ENCODE data around the gene PDE5A.
A peak's percentile ranks its signal among the peaks of the same experiment; 100 is the strongest.
"Not testable (repeated sequence)": the region's sequence is repeated elsewhere in the genome, so short reads cannot be mapped to it uniquely, and the experiment has no call there.

The PDE5A gene

DNA sequence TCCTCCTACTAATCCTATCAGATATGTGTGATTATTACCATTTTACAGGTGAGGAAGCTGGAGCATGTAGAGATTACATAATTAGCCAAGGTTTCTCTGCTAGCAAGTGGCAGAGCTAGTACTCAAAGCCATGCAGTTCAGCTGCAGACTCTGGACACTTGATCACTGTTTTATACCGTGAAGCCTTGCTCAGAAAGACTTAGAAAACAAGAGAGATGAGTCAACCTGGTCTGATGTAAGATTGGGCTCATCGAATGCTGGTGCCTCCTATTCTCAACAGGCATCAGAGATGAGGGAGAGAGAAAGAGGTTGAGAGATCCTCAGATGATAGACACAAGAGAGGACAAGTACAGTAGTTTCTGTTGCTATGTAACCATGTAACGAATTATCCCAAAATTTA lies 19.0 kb upstream of the PDE5A start:
- H3K27ac ChIP-seq, result no peak overlapping the region
- DNase-seq (ENCODE audit: low read depth, low spot score), result no peak

DNA sequence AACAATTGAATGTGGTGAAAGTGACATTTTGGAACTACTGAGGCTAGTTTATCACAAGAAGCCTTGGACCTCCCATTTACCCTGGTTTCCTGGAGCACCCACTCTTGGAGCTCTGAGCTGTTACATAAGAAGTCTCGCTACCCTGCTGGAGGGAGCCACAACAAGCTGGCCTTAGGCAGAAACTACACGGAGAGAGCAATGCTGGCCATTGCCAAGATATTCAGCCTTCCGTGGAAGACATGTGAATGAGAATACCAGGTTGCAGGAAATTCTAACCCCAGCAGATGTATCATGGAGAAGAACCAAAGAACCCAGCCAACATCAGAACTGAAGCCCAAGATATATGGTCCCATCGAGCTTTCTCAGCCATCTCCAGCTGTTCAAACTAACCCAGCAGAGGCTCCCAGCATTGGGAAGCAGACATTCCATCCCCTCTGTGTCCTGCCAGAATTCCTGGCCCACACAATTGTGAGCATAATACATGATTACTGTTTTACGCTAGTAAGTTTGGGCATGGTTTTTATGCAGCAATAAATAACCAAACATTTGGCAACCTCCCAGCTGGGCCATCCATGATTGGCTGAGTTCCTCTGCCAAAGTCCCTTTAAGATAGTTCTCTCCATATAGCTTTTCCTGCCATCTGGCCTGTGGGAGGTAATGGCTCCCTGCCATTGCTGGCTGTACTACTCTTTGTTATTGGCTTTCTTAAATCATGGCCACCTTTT lies 17.9 kb upstream of the PDE5A start:
- DNase-seq (ENCODE audit: low read depth, low spot score), result no peak
- H3K27ac ChIP-seq, result no peak overlapping the region

DNA sequence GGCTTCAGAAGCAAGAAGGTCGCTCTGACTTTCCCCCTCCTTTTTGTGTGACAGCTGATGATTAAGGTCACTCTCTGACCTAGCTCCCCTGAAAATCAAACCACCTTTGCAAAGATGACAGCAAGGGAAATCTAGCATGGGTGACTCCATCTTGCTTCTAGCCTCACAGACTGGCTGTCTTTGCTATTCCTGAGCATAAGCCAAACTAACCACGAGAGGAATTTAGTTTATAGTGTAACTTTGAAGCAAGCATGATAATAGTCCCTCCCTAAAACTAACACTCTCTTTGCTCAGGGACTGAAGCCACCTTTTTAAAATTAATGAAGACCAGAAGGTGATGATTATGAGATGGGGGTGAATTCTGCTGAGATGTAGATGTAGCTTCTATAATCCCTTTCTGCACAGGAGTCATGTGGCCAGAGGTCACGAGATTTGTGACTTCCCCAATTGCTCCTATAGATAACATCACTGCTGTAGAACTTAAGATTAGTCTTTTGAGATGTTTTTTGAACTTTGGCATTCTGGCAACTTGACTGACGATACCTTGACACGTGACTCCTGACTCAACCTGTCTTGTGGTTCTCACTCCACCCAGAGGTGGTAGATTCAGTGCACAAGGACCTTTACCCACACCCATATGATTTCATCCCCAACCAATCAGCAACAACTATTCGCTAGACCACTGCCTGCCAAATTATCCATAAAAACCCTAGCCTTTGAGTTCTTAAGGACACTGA lies 14.9 kb upstream of the PDE5A start:
- no peak overlapping the region for H3K27ac ChIP-seq
- DNase-seq (ENCODE audit: low read depth, low spot score), result no peak

DNA sequence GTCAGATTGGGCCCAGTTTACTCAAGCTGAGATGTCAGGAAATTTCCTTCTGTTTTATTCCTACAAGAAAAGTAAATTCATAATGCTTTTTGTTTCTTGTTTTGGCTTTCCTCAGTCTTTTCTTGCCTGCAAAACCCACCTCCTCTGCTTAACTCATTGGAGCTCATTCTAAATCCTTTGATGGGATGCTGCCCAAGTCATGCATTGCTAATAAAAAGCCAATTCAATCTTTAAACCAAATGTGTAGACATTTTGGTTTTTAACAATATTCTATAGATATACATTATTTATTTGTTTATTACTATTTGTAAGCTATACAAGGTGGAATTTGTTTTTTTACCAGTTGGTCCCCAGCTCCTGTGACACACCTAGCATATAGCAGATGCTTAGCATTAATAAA lies 13.2 kb upstream of the PDE5A start:
- H3K27ac ChIP-seq, result no peak overlapping the region
- DNase-seq (ENCODE audit: low read depth, low spot score), result no peak

DNA sequence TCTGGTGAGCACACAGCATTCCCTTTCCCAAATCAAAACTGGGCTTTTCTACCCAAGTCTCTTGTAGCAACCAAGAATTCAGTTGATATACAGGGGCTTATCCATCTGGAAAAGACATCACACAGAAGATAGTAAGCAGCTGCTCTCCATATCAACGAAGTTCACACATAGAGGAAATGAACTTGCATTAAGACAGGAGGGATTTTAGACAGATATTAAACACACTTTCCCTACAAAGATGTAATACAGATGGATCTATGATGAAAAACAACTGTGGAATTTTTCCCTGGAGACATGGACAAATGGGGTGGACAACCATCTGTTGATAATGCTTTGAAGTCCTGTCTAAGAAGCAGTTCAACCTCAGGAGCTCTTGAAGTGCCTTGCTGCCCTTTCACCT lies 9.8 kb upstream of the PDE5A start:
- no peak for DNase-seq (ENCODE audit: low read depth, low spot score)
- no peak overlapping the region for H3K27ac ChIP-seq

DNA sequence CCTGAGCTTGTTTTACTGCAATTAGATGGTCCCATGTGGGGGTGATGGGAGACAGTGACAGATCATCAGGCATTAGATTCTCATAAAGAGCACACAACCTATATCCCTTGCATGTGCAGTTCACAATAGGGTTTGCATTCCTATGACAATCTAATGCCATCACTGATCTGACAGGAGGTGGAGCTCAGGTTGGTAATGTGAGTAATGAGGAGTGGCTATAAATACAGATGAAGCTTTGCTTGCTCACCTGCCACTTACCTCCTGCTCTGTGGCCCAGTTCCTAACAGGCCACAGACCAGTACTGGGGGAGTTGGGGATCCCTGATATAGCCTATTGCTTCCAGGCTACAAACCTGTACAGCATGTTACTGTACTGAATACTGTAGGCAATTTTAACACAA lies 8.2 kb upstream of the PDE5A start:
- not testable (repeated sequence) for H3K27ac ChIP-seq; DNase-seq (ENCODE audit: low read depth, low spot score)

DNA sequence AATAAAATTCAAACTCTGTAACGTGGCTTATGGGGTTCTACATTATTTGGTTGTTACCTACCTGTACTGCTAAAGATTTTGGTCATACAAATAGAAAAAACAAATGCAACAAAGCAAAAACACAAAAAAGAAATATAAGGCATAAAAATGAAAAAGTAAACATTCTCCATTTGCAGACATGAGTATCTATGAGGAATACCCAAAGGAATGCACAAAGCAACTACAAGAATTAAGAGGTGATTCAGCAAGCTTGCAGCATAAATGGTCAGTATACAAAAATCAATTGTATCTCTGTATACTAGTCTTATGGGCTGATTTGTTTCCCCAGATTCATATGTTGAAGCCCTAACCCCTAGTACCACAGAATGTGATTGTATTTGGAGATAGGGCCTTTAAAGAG lies 3.6 kb upstream of the PDE5A start:
- no peak overlapping the region for H3K27ac ChIP-seq
- DNase-seq (ENCODE audit: low read depth, low spot score), result no peak

DNA sequence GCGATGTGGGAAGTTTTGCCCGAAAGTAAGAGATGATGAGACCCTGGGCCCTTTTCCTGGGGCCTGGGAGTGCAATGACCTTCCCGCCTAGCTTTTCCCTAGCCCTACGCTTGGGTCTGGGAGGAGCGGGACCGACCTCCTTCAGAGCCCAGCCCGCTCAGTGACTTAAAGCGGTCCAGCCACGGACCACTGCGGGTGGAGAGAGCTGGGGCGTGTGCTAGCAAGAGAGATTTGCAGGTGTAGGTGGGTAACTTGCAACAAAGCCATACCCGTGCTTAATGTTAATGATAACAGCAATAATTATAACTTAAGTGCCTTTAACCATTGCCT lies 503 bp upstream of the PDE5A start:
- no peak for DNase-seq (ENCODE audit: low read depth, low spot score)
- H3K27ac ChIP-seq, result peak overlapping the region; percentile 73

DNA sequence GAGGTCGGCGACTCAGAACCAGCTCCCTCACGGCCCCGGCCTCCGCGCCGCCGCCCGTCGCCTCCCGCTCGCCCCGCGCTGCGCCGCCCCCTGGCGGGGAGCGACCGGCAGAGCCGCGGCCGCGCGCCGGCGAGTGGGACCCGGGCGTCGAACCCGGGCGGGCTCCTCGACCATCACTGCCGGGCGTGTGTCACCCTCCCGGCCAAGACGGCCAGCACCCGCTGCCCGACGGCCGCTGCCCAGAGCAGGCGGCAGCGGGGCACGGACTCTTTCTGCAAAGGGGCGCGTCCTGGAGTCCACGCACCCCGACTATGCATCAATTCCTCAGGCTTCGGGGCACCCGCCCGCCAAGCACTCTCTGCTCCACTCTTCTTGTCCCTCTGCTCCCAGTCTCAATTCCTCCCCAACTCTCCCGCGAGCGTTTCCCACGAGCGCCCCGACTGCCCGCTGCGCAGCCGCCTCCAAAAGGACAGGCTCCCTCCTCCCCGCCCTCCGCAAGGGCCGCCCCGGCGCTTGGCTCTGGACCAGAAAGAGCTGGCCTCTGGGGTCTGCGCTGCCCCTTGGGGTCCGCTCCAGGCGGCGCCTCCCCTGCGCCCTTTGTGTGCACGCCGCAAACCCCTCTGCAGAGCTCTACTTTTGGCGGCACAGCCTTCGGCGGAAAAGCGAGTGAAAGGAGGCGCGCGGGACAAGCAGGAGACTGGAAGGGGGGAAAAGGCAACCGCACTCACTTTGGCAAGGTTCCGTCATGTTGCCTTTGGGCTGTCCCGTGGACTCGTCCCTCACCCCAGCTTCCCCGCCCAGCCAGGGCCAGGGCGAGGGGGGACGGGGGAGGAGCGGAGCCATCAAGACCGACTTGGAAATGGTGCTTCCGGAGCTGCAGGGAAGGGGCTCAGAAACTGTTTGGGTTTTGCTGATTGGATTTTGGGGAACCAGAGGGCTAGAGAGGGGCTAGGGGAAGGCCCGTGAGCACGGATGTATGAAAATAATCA lies 1.0 kb downstream of the PDE5A start:
- peak overlapping the region; percentile 73 for H3K27ac ChIP-seq
- DNase-seq (ENCODE audit: low read depth, low spot score), result no peak

DNA sequence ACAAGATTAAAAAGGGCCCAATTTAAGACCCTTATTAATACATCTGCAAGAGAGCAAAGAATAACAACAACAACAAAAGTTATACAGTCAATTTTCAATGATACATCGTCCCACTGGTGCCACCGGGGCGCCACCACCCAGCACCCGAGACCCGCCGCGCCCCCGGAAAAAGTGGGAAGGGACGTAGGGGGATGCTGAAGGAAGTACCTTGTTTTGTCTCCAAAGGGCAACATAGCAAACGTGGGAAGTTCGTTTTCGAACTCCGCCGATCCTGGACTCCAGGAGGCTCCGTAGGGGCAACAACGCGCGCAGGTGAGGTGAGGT lies 1.7 kb downstream of the PDE5A start:
- H3K27ac ChIP-seq, result peak overlapping the region; percentile 73

DNA sequence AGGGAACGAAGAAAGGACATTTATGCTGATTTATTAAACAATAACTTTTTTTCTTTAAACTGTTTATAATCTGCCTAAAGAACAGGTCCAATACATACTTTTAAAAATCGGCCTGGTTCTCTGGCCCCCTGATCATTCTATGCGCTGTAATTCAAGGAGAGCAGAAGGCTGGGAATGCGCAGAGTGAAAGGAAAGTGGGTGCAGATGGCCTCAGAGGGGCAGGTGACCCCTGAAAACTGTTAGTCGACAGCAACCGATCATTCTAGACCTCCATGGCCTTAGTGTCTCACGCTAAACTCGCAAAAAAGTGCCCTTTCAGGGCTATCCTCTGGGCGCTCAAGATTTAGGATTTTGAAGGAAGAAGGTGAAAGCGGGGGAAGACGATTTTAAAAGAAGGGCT lies 2.2 kb downstream of the PDE5A start:
- DNase-seq (ENCODE audit: low read depth, low spot score), result no peak
- no peak overlapping the region for H3K27ac ChIP-seq

More for the DNA sequence above, 1.7 kb downstream of the PDE5A start:
- DNase-seq (ENCODE audit: low read depth, low spot score), result no peak

DNA sequence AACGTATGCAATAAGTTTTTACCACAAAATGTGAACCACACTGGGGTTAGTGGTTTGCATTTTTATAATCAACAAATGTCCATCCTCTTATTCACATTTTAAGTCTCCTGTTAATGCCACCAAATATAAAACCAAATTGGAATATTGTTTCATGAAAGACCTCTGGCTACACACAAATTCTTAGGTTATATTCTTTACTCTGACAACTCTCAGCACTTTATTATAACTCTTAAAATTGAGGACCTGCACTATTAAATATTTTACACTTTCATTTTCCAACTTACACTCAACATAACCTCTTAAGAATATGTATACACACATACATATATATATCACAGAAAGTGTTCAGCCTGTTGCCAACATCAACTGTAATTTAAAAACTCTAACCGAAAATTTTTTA lies 2.8 kb downstream of the PDE5A start:
- no peak for DNase-seq (ENCODE audit: low read depth, low spot score)
- H3K27ac ChIP-seq, result no peak overlapping the region

DNA sequence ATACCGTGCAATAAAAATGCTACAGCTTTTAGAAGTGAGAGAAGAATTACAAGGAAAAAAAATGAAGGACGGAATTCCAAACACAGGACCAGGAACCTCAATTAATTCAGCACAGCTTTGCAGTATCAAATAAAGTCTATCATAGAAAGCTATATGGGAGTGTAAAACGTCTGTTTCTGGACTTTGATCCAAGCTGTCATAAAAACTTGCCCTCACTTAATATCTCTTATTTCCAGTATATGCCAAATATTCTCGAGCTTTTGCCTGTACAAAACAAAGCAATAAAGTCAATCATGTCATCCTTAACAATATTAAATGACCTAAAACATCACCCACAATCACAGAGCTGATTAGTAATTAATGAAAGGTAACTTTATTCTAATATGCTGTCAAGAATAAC lies 4.2 kb downstream of the PDE5A start:
- DNase-seq (ENCODE audit: low read depth, low spot score), result no peak
- H3K27ac ChIP-seq, result no peak overlapping the region

DNA sequence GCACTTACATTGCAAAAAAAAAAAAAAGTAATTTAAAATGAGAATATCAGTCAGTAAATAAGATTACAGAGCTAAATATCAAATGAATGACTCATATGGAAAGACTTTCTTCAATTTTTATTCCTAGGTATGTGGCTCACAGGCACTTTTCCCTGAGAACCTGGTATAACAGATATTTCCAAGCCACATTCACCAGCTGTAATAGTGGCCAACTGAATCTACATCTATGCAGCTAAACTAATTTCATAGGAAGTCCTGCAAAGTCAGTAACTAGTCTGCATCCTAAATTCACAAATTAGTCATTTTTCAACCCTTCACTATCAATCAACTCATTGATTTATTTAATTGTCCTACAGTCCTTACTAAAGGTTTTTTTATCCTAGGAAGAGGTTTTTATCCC lies 5.6 kb downstream of the PDE5A start:
- H3K27ac ChIP-seq, result no peak overlapping the region

DNA sequence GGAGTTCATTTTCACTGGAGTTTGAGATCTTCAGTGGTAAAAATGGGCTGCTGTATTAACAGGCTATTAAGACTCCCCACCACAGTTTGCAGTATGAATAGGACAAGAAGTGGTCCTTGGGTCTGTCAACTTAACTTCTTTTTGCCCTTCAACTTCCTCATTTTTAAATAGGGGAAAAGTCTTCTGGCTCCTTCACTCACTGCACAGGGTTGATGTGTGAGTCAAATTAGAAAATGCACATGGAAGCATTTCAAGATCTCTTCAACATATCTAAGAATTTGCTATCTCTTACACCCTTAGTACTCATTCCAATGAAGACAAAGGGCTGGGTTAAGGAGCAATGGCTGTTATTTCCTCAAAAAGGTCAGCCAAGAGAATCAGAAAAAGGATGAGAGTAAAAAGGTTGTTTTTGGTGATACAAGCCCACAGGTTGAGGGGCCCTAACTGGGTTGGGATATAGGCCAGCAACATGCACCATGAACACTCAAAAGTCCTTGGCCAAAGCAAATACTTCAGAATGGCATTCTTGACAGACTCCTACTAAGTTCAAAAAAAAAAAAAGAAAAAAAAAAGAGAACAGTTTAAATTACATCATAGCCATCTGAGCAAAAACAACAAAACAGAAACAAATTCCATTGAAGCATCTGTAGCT lies 13.4 kb downstream of the PDE5A start:
- H3K27ac ChIP-seq, result no peak overlapping the region
- DNase-seq (ENCODE audit: low read depth, low spot score), result no peak

More for the DNA sequence above, 5.6 kb downstream of the PDE5A start:
- no peak for DNase-seq (ENCODE audit: low read depth, low spot score)

DNA sequence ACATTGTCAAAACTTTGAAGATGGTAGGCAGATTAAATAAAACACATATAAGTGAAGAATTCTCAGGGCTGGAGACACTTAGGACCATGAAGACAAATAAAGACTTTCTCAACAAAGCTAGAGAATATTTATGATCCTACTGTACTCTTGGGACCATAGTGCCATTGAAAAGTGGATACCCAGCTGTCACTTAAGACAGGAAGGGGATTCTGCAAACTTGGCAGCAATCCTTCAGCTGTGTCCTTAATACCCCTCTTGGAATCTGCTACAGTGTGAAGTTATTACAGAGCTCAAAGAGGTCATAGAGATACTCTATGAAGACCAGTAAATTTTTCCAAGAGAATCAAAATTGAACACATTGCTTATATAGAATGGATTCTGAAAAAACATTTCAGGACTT lies 24.3 kb downstream of the PDE5A start:
- H3K27ac ChIP-seq, result no peak overlapping the region
- no peak for DNase-seq (ENCODE audit: low read depth, low spot score)

DNA sequence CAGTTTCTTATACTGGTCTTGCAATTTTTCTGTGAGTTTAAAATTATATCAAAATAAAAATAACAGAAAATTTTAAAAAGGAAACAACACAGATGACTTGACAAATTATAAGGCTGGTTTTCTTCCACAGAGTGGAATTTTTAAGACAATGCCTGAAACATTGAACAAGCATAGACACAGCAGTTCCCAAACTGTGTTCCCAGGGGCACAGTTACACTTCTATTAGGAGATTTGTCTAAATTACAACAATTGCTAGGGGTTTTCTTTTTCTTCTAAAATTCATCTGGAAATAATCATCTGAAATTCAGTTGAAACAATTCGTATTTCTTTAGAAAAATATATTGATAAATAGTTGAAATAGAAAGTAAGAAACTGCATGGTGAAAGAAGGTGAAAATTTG lies 26.2 kb downstream of the PDE5A start:
- H3K27ac ChIP-seq, result no peak overlapping the region
- DNase-seq (ENCODE audit: low read depth, low spot score), result no peak

DNA sequence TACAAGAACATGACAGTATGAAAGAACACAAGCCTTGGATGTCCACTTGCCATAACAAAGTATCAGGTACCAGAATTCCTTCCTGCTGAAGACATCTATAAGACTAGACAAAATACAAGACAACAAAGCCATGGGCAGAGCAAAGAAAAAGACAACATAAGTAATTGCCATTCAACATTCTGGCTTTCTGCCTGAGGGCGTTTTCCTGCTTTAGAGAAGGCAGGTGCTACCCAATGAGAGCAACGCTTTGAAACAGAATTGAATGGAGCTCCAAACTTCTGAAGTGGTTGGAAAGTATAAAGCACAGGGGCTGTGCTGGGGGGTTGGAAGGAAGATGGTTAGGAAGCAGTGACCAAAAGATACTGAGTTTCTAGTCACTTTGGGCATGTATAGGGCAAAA lies 30.1 kb downstream of the PDE5A start:
- H3K27ac ChIP-seq, result no peak overlapping the region
- no peak for DNase-seq (ENCODE audit: low read depth, low spot score)

DNA sequence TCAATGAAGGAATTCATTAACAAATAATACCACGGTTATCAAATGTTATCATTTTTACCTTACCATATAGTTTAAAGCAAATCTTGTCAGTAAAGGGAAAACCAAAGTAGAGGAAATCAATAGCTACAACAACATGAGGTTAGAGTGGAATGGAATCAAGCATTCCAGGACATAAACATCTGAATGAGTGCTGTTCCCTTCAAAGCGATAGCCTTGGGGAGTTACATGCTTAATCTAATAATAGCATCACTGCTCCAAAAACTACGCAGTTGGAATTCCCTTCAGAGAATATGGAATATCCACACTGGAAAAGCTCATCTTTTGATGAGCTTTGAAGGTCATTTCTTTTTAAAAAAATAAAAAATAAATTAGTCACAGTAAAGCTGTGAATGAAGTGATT lies 31.2 kb downstream of the PDE5A start:
- DNase-seq (ENCODE audit: low read depth, low spot score), result no peak
- H3K27ac ChIP-seq, result no peak overlapping the region

DNA sequence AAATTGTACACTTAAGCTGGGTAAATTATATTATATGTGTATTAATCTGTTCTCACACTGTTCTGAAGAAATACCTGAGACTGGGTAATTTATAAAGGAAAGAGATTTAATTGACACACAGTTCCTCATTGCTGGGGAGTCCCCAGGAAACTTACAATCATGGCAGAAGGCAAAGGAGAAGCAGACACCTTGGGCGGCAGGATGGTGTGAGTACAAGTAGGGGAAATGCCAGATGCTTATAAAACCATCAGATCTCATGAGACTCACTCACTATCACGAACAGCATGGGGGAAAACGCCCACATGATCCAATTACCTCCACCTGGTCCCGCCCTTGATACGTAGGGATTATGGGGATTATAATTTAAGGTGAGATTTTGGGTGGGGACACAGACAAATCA lies 34.9 kb downstream of the PDE5A start:
- DNase-seq (ENCODE audit: low read depth, low spot score), result no peak
- no peak overlapping the region for H3K27ac ChIP-seq

DNA sequence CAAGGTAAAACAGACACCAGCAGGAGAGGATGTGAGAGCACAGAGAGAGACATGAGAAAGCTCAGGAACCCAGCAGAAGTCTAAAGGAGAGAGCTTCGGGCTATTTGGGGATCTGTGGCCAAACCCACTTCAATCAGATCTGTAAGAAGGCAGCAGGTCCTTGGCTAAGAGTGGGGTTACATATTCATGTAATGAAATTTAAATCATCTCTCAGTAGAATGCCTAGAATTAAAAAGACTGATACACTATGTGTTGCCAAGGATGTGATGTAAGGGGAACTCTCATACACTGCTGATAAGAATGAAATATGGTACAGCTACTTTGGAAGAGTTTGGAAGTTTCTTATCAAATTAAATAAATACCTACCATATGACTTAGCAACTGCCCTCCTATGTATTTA lies 35.8 kb downstream of the PDE5A start:
- no peak overlapping the region for H3K27ac ChIP-seq
- no peak for DNase-seq (ENCODE audit: low read depth, low spot score)
